HG03159 (cell line): ENCODE measurements around the gene CKAP4.
A peak's percentile ranks its signal among the peaks of the same experiment; 100 is the strongest.

Source experiments
- ATAC-seq: cut with Tn5 transposase; IDR thresholded peaks from one replicate; pipeline ENCODE4 v1.9.1; 2021; ENCODE audit warnings: mild to moderate bottlenecking, moderate library complexity; ENCODE audit not compliant: unreplicated experiment

The CKAP4 gene

GRCh38 chr12:106245767-106246166 lies 2.1 kb downstream of the CKAP4 start:
- no peak for ATAC-seq

- ATAC-seq: no peak
These were observed 4.2 kb downstream of the CKAP4 start for GRCh38 chr12:106243620-106244019.

- ATAC-seq: no peak
These were observed 7.0 kb downstream of the CKAP4 start for GRCh38 chr12:106240821-106241220.

- ATAC-seq: no peak
These were observed 7.9 kb downstream of the CKAP4 start for GRCh38 chr12:106239951-106240335.

GRCh38 chr12:106239241-106239950 lies 8.4 kb downstream of the CKAP4 start:
- no peak for ATAC-seq

GRCh38 chr12:106238146-106238545 lies 9.7 kb downstream of the CKAP4 start:
- no peak for ATAC-seq

- no peak for ATAC-seq
These were observed 12.1 kb downstream of the CKAP4 start for GRCh38 chr12:106235770-106236169.

GRCh38 chr12:106234449-106234848 lies 13.4 kb downstream of the CKAP4 start:
- ATAC-seq: no peak

- ATAC-seq: no peak
These were observed 14.8 kb downstream of the CKAP4 start for GRCh38 chr12:106233011-106233410.

- no peak for ATAC-seq
These were observed 18.7 kb downstream of the CKAP4 start for GRCh38 chr12:106229036-106229591.

GRCh38 chr12:106228320-106228710 lies 19.5 kb downstream of the CKAP4 start:
- no peak for ATAC-seq

GRCh38 chr12:106227641-106228319 lies 20.0 kb downstream of the CKAP4 start:
- ATAC-seq: no peak

- no peak for ATAC-seq
These were observed 20.8 kb downstream of the CKAP4 start for GRCh38 chr12:106226884-106227640.

GRCh38 chr12:106224355-106224706 lies 23.5 kb downstream of the CKAP4 start:
- ATAC-seq: no peak

- peak; percentile 62 for ATAC-seq
These were observed 24.1 kb downstream of the CKAP4 start for GRCh38 chr12:106223485-106224354.

GRCh38 chr12:106220536-106220935 lies 27.3 kb downstream of the CKAP4 start:
- no peak for ATAC-seq

GRCh38 chr12:106219043-106219442 lies 28.8 kb downstream of the CKAP4 start:
- no peak for ATAC-seq

GRCh38 chr12:106217706-106218105 lies 30.1 kb downstream of the CKAP4 start:
- no peak for ATAC-seq

- no peak for ATAC-seq
These were observed 33.2 kb downstream of the CKAP4 start for GRCh38 chr12:106214571-106214970.

GRCh38 chr12:106213662-106214061 lies 34.2 kb downstream of the CKAP4 start:
- no peak for ATAC-seq

GRCh38 chr12:106211973-106212372 lies 35.8 kb downstream of the CKAP4 start:
- no peak for ATAC-seq
